ENCODE data around the gene TMEM95. TPM values are rescaled to one million over a fixed set of nuclear protein-coding genes. Genes with fewer than 3 reads are reported as not detected.
A peak's percentile ranks its signal among the peaks of the same experiment; 100 is the strongest.

TMEM95 gene
- total and polyA plus RNA-seq, 10 of the 15 experiments (the other 5 are each of a cell fraction or from before 2014, with no cell fraction given), result 0.05 to 0.28 TPM; not detected in 8

DNA sequence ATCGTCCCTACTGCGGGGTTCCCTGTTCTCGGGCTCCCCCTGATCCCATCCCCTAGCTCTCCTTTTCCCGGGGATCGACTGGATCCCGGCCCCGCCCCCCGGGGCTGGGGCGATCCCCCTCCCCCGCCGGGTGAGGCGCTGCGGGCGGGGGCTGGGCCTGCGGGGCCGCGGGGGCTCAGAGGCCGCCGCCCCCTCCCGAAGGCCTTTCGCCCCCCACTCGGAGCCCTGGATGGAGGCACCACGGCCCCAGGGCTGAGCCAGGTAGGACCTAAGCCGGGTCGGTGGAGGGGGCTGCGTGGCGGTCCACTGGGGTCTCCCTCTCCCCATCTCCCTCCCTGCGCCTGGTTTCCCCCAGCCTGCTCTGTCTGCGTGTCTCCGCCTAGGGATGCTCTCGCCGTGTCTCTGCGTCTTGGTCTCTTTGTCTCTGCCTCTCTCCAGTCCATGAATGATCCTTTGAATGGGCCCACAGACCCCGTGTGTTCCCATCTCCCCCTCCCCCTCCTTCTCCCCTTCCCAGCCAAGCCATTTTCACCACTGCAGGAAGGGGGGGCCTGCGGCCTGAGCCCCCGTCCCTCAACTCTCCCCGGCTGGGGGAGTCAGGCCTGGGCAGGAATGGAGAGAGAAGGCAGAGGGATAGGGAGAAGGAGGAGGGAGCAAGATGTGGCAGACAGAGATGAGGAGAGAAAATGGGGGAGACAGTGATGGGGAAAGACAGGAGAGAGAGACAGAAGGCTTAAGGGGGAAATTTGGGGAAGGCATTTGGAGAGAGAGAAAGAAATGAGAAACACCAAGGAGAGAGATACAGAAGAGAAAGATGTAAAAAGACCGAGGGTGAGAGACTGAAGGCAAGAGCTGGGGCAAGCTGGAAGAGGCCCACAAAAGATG lies 50.6 kb downstream of the TMEM95 start:
- Histone ChIP-seq H3K4me3 (peak overlapping the region; percentile 85; the same call in 1 of the 2 replicates), H3K4me2 (ENCODE audit: control insufficient read depth, insufficient read depth) (peak overlapping the region; percentile 72), H3K36me3 (ENCODE audit: control insufficient read depth in 2 of 2, insufficient read depth in 2 of 2, low read length in 1 of 2) (no peaks in the 10 kb centered on the region), H3K27ac (ENCODE audit: control insufficient read depth, insufficient read depth) (no peak overlapping the region), H3K4me1 (ENCODE audit: control insufficient read depth, insufficient read depth, low read length) (peaks cover 3% of the 10 kb centered on the region; the same call in 1 of the 2 replicates), H2AFZ (ENCODE audit: control insufficient read depth, low read depth, low read length) (peak overlapping the region; percentile 96; the same call in 1 of the 2 replicates), H4K20me1 (ENCODE audit: control insufficient read depth, insufficient read depth) (no peaks in the 10 kb centered on the region), H3K9ac (ENCODE audit: control insufficient read depth, insufficient read depth, low read length) (no peak overlapping the region), H3K9me3 (replicated peaks; ENCODE audit: control insufficient read depth, insufficient read depth, low read length) (no peaks in the 10 kb centered on the region), H3K27me3 (replicated peaks in 1 of 2; ENCODE audit: control insufficient read depth in 2 of 2, insufficient read depth in 2 of 2, low read length in 1 of 2) (peaks cover 0 to 6% of the 10 kb centered on the region in 2 experiments; a peak in 2 of 4 replicates), H3K79me2 (ENCODE audit: control insufficient read depth, insufficient read depth, low read length) (peaks cover 2% of the 10 kb centered on the region)
- in situ Hi-C loops (cut with MboI), result no loop called here
- no TSS peak for BruUV-seq (replicated peaks)
- intact Hi-C loops (cut with micrococcal nuclease; ENCODE audit: unreplicated experiment), result no loop called here
- no peak for DNase-seq (ENCODE audit: low read depth, low spot score)
- RAD21 ChIA-PET (ENCODE audit: unreplicated experiment), result no interaction called here
- 37% methylated on average over 19 of the region's 38 CpGs for WGBS (ENCODE audit: insufficient coverage, insufficient replicate concordance, low lambda C conversion rate, missing lambda C conversion rate)
- FAIRE-seq, result no peak
- POLR2A ChIA-PET, result interaction anchor here (0.6 to 1.8 kb wide), 2 partner anchors 34 to 121 kb away, joined by 3 to 14 read pairs; partner anchors contain the start of gene FGF11
- CTCF ChIA-PET, result interaction anchor here (0.6 to 0.8 kb wide), 2 partner anchors 50 to 63 kb away, joined by 3 to 4 read pairs; no protein-coding TSS in a partner anchor
- SMC1A ChIA-PET (ENCODE audit: uncharacterized antibody, unreplicated experiment), result no interaction called here
- no peak for ATAC-seq
- TF ChIP-seq YBX1 (IDR thresholded peaks at IDR 0.05) (no peak), PAX5 (IDR thresholded peaks at IDR 0.05; ENCODE audit: borderline replicate concordance, low read depth, low read length) (no peak), LARP7 (IDR thresholded peaks at IDR 0.05) (no peak), NRF1 (conservative IDR thresholded peaks at IDR 0.05; ENCODE audit: low read depth, low read length) (no peak), E2F8 (IDR thresholded peaks at IDR 0.05; ENCODE audit: low read depth, partially characterized antibody) (no peak), RAD21 (IDR thresholded peaks at IDR 0.05; ENCODE audit: insufficient read depth, low read depth, low read length) (no peak), NFIC (IDR thresholded peaks at IDR 0.05; ENCODE audit: low read depth, low read length) (no peak), MTA2 (IDR thresholded peaks at IDR 0.05; ENCODE audit: low read depth) (no peak), ZNF622 (IDR thresholded peaks at IDR 0.05) (no peak), POU2F2 (IDR thresholded peaks at IDR 0.05; ENCODE audit: borderline replicate concordance, low read depth, low read length) (no peak), CTCF (IDR thresholded peaks at IDR 0.05 in 2 of 3, conservative IDR thresholded peaks at IDR 0.05 in 1 of 3; ENCODE audit: control insufficient read depth in 2 of 3, extremely low read depth in 1 of 3, insufficient read depth in 1 of 3, low read depth in 3 of 3, low read length in 3 of 3) (no peak), ZNF217 (IDR thresholded peaks at IDR 0.05) (no peak), WRNIP1 (IDR thresholded peaks at IDR 0.05; ENCODE audit: borderline replicate concordance, low read depth, low read length) (no peak), ATF7 (IDR thresholded peaks at IDR 0.05; ENCODE audit: low read depth) (no peak), SUPT20H (IDR thresholded peaks at IDR 0.05; ENCODE audit: borderline replicate concordance, control insufficient read depth, low read depth, low read length) (no peak), HDAC2 (IDR thresholded peaks at IDR 0.05) (no peak), HDAC6 (IDR thresholded peaks at IDR 0.05; ENCODE audit: unreplicated experiment) (no peak), RCOR1 (conservative IDR thresholded peaks at IDR 0.05; ENCODE audit: low read depth, low read length) (no peak)
- TF ChIP-seq, protein P1, sequence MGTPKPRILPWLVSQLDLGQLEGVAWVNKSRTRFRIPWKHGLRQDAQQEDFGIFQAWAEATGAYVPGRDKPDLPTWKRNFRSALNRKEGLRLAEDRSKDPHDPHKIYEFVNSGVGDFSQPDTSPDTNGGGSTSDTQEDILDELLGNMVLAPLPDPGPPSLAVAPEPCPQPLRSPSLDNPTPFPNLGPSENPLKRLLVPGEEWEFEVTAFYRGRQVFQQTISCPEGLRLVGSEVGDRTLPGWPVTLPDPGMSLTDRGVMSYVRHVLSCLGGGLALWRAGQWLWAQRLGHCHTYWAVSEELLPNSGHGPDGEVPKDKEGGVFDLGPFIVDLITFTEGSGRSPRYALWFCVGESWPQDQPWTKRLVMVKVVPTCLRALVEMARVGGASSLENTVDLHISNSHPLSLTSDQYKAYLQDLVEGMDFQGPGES (IDR thresholded peaks at IDR 0.05), result no peak

Measured in GM12878 (cell line).